NCI-H128 (cell line): ENCODE results near the gene CDH13.

Experiments
- DNase-seq: peaks from one replicate; lab custom pipeline; 2025; ENCODE audit not compliant: unreplicated experiment; lab: John Stamatoyannopoulos, UW

Gene CDH13

GRCh38 chr16:83271123-83271522 lies 644.4 kb downstream of the CDH13 start:
- no peak for DNase-seq

DNA sequence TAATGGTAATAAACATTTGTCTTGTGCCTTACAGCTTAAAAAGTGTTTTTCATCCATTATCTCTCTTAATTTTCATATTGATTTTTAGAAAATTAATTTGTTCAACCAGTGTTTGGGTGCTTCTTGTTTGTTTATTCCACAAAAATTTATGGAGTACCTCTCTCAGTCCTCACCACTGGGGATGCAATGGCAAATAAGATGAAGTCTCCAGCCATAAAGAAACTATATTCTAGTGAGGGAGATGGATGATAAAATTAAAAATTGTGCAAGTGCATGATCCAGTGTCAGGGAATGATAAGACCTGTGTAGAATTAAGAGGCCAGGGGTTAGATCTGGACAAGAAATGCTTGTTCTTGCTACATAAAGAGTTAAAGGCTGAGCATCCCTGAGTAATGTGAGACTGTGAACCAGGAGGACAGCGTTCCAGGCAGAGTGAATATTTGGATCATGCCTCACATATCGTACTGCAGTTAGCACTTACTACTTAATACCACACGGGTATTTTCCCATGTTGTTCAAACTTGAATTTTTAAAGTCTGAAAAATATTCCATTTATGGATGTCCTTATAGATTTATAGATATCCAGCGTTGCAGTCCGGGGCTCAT lies 645.3 kb downstream of the CDH13 start:
- no peak for DNase-seq

- DNase-seq: no peak
Measured at GRCh38 chr16:83272843-83273242, 646.1 kb downstream of the CDH13 start.

DNA sequence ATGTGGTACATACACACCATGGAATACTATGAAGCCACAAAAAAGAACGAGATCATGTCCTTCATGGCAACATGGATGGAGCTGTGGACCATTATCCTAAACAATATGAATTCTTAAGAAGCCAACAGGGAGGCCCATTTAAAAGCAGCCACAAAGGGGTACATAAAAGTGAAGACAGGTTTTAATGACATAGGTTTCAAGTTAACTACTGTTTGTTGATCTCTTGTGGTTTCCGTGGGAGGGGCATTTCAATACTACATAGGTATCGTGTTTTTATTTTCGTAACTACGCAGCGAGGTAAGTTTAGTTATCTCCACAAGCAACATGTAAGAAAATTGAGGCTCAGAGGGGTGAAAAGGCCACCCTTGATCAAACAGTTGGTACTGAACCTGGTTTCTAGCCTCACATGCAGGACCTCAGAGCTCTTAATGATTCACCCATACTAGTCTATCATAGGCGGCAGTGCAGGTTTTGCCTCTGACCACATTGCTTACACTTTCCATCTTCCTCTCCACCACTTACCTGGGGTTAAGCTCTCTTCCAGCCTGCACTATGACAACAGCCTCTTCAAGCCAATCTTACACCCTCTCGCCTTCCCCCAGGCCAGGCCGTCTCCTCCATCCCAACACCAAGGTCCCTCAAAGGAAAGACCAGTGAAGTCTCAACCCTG lies 646.9 kb downstream of the CDH13 start:
- DNase-seq: no peak

DNA sequence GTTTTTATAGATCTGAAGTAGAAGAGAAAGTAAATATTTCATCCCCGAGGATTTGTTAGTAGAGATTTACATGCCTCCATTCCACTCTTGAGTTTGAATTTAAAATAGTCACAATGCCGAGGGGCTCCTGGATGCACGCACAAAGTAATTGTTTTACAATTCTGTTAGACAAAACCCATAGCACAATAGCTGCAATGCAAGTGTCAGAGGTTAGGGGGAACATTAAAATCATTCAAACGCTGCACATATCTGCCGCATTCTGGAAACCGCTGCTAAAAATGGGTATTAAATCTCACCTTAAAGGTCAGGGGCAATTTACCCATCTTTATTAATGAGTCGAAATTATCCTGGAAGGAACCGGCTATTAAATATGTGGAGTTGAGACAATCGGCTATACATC lies 652.5 kb downstream of the CDH13 start:
- no peak for DNase-seq

DNA sequence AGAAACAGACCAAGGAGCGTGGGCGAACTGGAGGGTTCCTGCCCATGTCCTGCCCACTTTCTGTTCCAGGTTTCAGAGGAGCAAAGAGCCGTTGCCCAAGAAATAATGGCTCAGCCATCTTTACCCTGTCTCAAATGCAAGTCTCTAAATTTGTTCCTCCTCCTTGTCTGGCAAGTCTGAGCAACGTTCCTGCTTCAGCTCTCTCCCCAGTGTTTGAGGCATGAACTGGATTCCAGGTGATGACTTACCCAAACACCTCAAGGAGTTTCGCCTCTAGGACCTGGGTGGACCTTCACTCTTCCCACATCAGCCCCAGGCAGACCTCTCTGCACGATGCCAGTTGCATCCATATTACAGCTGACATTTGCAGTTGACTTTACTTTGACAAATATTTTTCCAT lies 659.2 kb downstream of the CDH13 start:
- DNase-seq: no peak

DNA sequence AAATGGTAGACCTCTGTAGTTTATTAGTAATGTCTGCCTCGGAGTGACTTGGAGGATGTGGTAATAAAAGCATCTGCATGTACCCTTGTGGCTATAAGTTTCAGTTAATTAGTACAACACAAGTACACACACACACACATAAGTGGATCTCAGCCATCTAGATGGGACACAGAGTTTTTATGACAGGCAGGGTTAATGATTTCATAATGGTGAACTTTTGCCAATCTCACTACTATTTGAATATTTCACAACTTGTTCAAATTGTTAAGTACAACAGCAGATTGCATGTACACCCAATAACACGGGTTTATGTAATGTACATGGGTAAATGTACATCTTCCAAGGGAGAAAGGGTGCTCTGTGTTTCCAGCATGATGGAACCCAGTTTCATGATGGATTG lies 669.7 kb downstream of the CDH13 start:
- DNase-seq: no peak

- DNase-seq: no peak
Measured at GRCh38 chr16:83298541-83298940, 671.8 kb downstream of the CDH13 start.

DNA sequence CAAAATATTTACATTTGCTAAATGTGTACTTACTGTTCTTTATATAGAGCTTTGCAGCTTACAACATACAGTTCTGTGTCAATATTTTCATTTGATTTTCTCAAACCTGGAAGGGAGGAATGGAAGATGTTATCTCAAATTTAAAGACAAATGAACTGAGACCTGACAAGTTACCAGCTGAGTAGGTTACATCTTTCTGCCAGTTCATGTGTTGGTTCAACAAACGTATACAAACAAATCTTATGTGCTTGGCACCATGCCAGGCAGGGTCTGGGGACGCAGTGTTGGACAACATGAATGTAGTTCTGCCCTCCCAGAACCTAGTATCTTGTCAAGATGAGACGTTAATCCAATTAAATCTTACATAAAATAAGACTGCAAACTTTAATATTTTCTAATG lies 673.6 kb downstream of the CDH13 start:
- DNase-seq: no peak

DNA sequence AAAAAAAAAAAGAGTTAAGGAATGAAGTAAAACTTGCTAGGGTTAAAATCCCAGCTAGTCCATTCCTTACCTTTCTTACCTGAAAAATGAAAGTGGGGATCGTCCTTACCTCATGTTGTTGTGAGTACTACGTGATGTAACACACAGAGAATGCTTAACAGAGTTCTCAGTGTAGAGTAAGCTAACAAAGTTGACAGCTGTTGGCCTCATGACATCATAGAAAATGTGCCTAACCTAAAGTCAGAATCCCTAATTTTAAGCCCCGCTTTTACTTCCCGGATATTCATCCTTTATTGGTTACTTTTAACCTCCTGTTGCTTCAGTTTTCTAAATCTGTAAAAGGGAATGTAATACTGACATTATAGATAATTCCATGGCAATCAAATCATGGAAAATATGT lies 675.2 kb downstream of the CDH13 start:
- no peak for DNase-seq

GRCh38 chr16:83302853-83303252 lies 676.1 kb downstream of the CDH13 start:
- no peak for DNase-seq

DNA sequence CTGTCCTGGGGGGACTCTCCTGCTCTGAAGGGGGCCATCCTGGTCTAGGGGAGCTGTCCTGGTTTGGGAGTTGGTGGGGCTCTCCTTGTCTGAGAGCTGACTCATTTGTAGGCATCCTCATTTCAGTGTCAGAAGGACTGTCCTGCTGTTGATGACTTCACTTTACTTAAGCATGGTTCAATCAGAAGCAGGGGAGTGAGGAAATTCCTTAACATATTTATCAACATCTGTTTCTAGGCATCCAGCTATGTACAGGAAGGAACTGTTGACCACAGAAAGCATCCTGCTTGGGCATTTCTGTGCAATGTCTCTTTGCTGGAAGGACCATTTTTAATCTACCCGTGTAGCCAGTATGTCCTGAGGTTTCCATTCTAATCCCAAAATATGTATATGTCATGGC lies 678.3 kb downstream of the CDH13 start:
- DNase-seq: no peak

- DNase-seq: no peak
Measured at GRCh38 chr16:83306961-83307593, 680.3 kb downstream of the CDH13 start.

- no peak for DNase-seq
Measured at GRCh38 chr16:83307594-83307992, 680.8 kb downstream of the CDH13 start.

- no peak for DNase-seq
Measured at GRCh38 chr16:83308414-83308813, 681.6 kb downstream of the CDH13 start.

- DNase-seq: no peak
Measured at GRCh38 chr16:83310816-83311215, 684.0 kb downstream of the CDH13 start.

- no peak for DNase-seq
Measured at GRCh38 chr16:83312015-83312717, 685.4 kb downstream of the CDH13 start.

DNA sequence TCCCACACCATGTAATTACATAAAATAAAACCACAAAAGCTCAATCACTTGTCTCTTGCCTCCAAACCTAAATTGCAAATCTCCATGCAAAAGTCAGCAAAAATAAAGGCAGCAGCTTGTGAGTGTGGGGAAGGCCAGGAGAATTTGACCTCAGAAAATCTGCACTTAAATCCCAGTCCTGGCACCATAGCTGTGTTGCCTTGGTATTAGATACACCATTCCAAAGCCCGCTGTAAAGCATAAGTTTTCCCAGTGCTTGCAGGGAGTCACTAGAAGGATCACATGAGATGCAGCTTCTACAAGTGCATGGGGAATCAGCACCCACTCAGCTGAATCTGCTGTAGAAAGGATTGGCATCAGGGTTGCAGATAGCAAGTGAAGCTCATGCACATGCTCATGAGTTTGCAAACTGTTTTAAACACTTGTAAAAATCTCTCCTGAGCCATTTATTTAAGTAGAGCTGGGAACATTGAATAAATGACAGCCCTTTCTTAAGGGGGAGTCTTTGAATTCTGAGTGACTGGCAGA lies 686.0 kb downstream of the CDH13 start:
- no peak for DNase-seq

- DNase-seq: no peak
Measured at GRCh38 chr16:83315271-83315670, 688.5 kb downstream of the CDH13 start.

DNA sequence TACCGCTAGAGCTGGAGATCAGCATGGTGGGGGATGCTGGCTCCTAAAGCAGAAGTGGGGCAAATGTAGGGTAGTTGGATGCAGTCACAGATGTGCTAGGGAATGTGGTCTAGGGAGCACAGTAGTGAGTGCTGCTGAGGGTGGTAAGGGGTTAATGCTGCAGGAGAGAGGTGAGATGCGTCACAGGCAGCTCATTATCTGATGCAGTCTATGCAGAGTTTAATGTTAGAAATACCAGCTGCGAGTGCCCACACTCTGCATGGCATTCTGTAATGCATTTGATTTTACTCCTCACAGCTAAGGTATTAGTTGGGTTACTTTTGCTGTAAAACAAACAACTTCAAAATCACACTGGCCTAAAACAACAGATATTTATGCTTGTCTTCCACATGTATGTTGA lies 689.7 kb downstream of the CDH13 start:
- no peak for DNase-seq

- DNase-seq: no peak
Measured at GRCh38 chr16:83318390-83318789, 691.6 kb downstream of the CDH13 start.

DNA sequence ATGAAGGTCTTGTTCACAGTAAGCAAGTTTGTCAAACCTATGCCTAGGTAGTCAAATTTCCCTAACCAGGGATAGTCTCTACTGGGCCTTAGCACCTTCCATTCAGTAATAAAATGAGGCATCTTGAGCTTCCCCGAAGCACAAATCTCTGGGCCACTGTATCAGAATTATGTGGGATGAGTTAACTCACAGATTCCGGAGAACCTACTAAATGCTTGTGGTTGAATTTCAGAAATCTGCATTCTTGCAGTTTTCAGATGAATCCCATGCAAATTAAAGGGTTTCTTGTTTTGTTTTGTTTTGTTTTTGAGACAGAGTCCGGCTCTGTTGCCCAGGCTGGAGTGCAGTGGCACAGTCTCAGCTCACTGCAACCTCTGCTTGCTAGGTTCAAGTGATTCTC lies 702.2 kb downstream of the CDH13 start:
- no peak for DNase-seq
